Upper lobe of right lung (tissue), 1 donor: Measurements from ENCODE around the gene RAD51B. TPM values are rescaled to one million over a fixed set of nuclear protein-coding genes. Genes with fewer than 3 reads are reported as not detected.

Experiments
- ATAC-seq: fragments of 200-7000 bp; cut with Tn5 transposase; one replicate; pipeline ENCODE4 v1.9.1; 2020; ENCODE audit warnings: mild to moderate bottlenecking, moderate library complexity
- DNase-seq: peaks from one replicate; pipeline ENCODE4 v3.0.0-alpha.2; 2020
- H3K27ac ChIP-seq: fragments of 200-600 bp; one replicate; pipeline ENCODE4 v1.8.0; 2022
- H3K27me3 ChIP-seq: fragments of 200-600 bp; one replicate; pipeline ENCODE4 v1.8.0; 2022; ENCODE audit warnings: mild to moderate bottlenecking
- H3K36me3 ChIP-seq: fragments of 200-600 bp; one replicate; pipeline ENCODE4 v1.8.0; 2022
- H3K4me1 ChIP-seq: fragments of 200-600 bp; one replicate; pipeline ENCODE4 v1.8.0; 2022
- H3K4me3 ChIP-seq: fragments of 200-600 bp; one replicate; pipeline ENCODE4 v1.8.0; 2022; ENCODE audit warnings: mild to moderate bottlenecking
- H3K9me3 ChIP-seq: fragments of 200-600 bp; one replicate; pipeline ENCODE4 v1.8.0; 2022
- intact Hi-C: fragments of 100-400 bp; cut with DNase I; formaldehyde crosslinking; loops from one replicate; pipeline ENCODE4 v1.11.0; 2022
- total RNA-seq: library from RNA; stranded (reverse); fragmentation: NEBNext Ultra II Directional; extraction: Animal tissue kit (Norgen Biotek cat#: 25700); gene quantifications from one replicate; pipeline ENCODE4 v1.2.1, GENCODE V29; 2021
- TF ChIP-seq, protein P1 (sequence below): fragments of 200-600 bp; IDR thresholded peaks from one replicate; pipeline ENCODE4 v1.8.0; 2022; ENCODE audit warnings: antibody characterized with exemption
- donor health status: DM: no; HTN: yes; CAD: no; lungs with severe emphysema.

The RAD51B gene
- total RNA-seq, 1 donor from 2014 or later: 11.5 TPM

DNA sequence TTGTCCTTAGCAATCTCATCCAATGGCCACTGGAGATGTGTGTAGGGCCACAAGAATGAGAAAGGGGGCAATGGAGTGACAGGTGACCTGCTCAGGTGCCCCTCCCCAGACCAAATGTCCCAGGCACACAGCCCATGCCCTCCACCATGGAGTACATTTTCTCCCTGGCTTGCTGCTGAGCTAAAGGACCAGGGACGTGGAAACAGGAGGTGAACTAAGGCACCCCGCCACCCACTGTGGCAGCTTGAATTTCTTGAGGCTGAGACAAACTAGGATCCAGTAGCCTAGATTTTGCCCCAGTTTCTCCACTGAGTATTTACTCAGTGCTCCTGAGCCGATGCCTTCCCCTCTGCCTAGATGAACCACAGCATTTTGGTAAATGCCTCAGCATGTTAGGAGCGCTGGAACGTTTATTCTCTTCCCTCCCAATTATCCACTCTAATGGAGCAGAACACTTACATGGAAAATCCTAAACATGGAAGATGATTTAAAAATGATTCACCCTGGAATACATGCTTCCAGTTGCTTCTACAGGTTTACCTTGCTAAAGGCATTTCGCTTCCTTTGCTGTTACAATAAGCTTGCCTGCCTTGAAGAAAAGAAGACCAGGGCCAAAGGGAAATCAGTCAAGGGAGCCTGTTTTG is 775.3 kb downstream of the RAD51B start:
- peak; percentile 7 for DNase-seq
- Histone ChIP-seq H3K36me3 (no peaks in the 10 kb centered on the region), H3K4me1 (peaks cover 30% of the 10 kb centered on the region), H3K27ac (no peak overlapping the region), H3K9me3 (no peaks in the 10 kb centered on the region), H3K27me3 (no peaks in the 10 kb centered on the region), H3K4me3 (no peak overlapping the region)
- TF ChIP-seq, protein P1, sequence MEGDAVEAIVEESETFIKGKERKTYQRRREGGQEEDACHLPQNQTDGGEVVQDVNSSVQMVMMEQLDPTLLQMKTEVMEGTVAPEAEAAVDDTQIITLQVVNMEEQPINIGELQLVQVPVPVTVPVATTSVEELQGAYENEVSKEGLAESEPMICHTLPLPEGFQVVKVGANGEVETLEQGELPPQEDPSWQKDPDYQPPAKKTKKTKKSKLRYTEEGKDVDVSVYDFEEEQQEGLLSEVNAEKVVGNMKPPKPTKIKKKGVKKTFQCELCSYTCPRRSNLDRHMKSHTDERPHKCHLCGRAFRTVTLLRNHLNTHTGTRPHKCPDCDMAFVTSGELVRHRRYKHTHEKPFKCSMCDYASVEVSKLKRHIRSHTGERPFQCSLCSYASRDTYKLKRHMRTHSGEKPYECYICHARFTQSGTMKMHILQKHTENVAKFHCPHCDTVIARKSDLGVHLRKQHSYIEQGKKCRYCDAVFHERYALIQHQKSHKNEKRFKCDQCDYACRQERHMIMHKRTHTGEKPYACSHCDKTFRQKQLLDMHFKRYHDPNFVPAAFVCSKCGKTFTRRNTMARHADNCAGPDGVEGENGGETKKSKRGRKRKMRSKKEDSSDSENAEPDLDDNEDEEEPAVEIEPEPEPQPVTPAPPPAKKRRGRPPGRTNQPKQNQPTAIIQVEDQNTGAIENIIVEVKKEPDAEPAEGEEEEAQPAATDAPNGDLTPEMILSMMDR: no peak
- intact Hi-C loops: no loop called here
- ATAC-seq: no peak

DNA sequence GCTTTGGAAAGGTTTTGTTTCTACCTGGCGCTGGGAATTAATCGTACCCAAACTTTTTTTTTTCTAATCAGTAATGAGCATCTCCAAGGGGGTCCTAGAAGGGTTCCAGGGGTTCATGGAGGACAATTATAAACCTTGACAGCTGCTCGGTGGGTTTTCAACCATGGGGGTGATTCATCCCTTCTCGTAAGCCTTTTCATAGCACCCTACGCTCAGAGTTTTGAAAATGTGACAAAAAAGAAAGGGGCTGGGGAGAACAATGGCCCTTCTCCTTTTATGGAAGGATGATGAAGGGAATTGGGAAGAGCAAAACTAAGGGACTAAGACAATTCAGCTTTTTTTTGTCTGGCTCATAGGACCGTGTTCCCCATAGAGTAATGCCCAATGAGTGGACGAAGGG is 776.6 kb downstream of the RAD51B start:
- TF ChIP-seq, protein P1: no peak
- intact Hi-C loops: no loop called here

DNA sequence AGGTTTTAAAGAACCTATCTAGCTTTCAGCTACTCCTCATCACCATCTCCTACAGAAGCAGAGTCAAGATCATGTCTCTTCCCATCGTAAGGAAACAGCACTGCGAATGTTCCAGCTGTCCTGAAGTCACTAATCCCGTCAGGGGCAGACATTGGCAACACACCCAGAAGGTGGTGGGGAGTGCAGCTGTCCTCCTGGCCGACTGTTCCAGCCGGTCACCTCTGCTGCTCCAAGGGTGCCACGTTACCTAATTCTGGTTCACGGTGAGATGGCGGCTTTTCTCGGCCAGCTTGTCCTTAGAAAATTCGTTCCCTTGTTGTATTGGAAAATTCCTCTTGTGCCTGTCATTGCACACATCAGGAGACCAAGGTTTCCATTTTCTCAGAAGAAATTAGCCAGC is 777.1 kb downstream of the RAD51B start:
- intact Hi-C loops: no loop called here

More for the DNA sequence above, 776.6 kb downstream of the RAD51B start:
- ATAC-seq: no peak
- no peaks in the 10 kb centered on the region for H3K9me3 ChIP-seq
- no peak for DNase-seq
- no peaks in the 10 kb centered on the region for H3K27me3 ChIP-seq
- peaks cover 25% of the 10 kb centered on the region for H3K4me1 ChIP-seq
- H3K36me3 ChIP-seq: no peaks in the 10 kb centered on the region
- H3K27ac ChIP-seq: no peak overlapping the region
- H3K4me3 ChIP-seq: no peak overlapping the region

DNA sequence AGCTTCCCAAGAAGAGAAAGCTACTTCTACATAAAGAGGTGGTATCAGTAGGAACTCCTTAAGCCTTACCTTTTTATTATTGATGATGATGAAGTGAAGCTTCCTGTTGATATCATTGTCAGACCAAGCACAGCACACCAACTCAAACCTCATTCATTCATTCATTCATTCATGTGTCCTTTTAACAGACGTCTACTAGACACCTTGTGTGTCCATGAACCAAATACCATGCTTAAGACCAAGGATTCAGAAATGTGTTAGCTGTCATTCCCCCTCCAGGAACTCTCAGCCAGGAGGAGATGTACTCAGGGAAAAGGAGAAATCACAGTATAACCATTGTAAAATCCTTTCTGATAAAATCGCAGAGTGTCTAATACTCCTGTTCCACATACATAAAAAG is 778.5 kb downstream of the RAD51B start:
- intact Hi-C loops: no loop called here

More for the DNA sequence above, 777.1 kb downstream of the RAD51B start:
- peak; percentile 39 for DNase-seq
- Histone ChIP-seq H3K36me3 (no peaks in the 10 kb centered on the region), H3K4me3 (no peak overlapping the region), H3K9me3 (no peaks in the 10 kb centered on the region), H3K27ac (no peak overlapping the region), H3K4me1 (peaks cover 25% of the 10 kb centered on the region), H3K27me3 (no peaks in the 10 kb centered on the region)
- ATAC-seq: no peak
- TF ChIP-seq, protein P1: no peak

DNA sequence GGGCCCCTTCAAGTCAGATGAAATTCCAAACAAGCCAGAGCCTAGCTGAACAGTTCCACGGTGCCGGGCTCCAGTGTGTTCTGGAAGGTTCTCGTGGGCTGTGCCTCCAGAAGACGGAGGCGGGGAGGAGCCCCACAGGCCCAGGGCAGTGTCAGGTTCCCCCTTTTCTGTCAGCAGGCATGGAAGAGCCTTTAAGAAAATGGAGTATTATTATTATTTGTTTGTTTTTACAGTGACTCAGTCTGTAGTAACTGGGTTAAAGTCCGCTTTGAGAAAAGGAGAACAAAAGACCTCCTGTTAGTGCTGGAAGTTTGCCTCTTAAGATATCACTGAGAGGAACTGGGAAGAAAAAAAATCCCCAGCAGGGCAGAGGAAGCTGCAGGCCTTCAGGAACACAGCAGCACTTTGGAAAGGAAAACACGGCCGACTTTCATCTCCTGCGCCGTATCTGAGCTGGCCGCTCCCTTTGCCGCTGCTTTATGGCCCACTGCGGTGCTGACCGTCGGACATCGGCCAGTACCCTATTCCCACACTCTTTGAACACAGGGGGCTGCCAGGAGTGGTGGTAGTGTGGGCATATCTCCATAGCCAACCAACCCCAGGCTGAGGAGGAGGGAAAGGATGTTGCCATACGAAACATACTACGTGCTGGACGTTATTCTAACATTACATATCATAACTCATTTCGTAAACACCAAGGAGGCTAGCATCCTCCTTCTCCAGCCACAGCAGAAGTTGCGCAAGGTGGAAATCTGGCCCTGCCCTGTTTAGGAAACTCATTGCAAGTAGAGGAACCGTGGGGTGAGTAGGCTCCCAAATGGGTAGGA is 779.3 kb downstream of the RAD51B start:
- ATAC-seq: peak; percentile 80
- DNase-seq: peak; percentile 77
- Histone ChIP-seq H3K27me3 (no peaks in the 10 kb centered on the region), H3K36me3 (no peaks in the 10 kb centered on the region), H3K9me3 (no peaks in the 10 kb centered on the region), H3K4me3 (no peak overlapping the region), H3K27ac (peak overlapping the region; percentile 91), H3K4me1 (peaks cover 29% of the 10 kb centered on the region)
- TF ChIP-seq, protein P1: no peak
- intact Hi-C loops: no loop called here

More for the DNA sequence above, 778.5 kb downstream of the RAD51B start:
- Histone ChIP-seq H3K36me3 (no peaks in the 10 kb centered on the region), H3K27me3 (no peaks in the 10 kb centered on the region), H3K27ac (peak overlapping the region; percentile 91), H3K4me1 (peaks cover 29% of the 10 kb centered on the region), H3K4me3 (no peak overlapping the region), H3K9me3 (no peaks in the 10 kb centered on the region)
- TF ChIP-seq, protein P1: no peak
- DNase-seq: no peak
- ATAC-seq: no peak
